NCI-H2196 treated with DMSO at 0.1 percent for 48 hours (cell line): Measurements from ENCODE around the gene EDC3.

ENCODE experiments used
- DNase-seq: peaks from one replicate; lab custom pipeline; 2025; ENCODE audit not compliant: unreplicated experiment; lab: John Stamatoyannopoulos, UW

The EDC3 gene

DNA sequence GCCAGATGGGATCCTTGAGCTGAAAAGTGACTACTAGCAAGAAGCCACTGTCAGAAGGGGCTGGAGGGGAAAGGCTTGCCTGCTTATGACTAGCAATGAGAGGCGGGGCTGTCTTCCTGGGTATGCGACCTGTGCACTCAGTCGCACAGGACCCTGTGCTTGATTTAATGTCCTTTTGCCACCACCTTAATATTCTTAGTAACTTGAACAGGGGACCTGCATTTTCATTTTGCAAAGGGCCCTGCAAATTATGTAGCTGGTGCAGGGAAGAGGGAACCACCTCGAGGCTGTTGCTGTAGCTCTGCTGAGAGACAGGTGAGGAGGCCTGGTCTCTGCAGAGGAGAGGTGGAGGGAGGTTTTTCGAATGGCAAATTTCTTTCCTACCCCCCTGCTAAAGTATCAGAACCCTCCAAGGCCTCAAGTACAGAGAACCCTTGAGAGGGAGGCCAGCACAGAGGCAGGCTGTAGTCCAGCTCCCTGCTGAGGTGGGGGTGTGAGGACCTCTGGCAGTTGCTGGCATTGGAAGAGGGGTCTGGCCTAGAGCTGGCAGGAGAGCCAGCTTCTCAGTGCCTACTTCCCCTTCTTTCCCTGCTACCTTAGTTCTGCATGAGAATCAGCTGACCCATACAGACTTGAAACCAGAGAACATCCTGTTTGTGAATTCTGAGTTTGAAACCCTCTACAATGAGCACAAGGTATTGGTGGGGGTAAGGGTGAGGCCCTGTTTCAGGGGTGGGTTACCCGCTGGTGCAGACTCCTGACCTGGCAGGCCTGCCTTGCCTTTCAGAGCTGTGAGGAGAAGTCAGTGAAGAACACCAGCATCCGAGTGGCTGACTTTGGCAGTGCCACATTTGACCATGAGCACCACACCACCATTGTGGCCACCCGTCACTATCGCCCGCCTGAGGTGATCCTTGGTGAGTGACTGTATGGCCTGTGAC lies 68.8 kb downstream of the EDC3 start:
- DNase-seq = no peak

DNA sequence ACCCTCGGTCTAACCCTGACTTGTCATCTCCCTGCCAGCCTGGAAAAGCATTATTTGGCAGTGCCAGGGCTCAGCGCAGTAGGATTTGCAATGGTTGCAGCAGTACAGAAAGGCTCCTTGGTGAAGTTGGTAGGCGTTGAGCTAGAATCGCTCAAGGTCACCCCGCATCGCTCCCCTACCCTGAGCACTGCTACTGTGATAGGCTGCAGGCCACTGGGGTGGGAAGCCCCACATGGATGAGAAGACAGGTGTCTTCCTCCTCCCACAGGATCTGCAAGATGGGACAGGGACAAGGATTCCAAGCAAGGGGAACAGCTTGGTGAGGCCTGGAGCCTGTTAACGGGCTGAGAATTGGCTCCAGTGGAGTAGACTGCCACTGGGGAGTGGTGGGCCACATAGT lies 69.5 kb downstream of the EDC3 start:
- DNase-seq = no peak

DNA sequence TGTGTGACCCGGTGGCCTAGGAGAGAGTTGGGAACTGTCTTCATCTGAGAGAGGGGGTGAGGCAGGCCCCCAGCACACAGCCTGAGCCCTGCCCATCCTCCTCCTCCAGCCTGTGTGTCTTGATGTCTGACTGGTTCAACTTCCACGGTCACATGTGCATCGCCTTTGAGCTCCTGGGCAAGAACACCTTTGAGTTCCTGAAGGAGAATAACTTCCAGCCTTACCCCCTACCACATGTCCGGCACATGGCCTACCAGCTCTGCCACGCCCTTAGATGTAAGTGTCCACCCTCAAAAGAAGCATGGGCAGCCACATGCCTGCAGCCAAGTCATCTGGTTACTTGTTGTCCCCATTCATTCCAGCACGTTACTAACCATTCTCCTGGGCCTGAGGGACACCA lies 70.1 kb downstream of the EDC3 start:
- DNase-seq = no peak

DNA sequence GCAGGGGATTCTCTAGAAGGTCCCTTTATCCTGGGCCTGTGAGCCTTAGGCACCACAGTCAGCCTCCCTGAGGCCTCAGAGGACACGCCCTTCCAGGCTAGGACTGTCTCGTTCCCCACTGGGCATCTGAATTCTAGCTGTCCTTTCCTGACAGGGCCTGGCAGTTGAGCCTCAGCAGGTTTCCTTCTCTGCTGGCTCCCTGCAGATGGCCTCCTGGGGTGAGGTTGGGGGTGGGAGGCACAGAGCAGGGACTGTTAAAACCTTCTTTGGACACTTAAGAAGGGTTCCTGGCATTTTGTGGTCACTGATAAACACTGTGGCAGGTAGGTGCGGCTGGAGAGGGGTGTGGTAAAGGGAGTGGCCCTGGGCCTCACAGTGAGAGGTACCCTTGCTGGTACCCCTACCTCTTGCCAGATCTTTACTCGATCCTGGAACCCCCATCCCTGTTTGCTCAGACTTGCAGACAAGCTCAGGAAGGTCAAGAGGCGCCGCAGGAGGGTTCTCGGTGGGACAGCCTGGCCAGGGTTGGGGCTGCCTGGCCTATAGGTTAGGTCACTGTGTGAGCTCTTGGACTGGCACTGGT lies 71.7 kb downstream of the EDC3 start:
- no peak for DNase-seq

DNA sequence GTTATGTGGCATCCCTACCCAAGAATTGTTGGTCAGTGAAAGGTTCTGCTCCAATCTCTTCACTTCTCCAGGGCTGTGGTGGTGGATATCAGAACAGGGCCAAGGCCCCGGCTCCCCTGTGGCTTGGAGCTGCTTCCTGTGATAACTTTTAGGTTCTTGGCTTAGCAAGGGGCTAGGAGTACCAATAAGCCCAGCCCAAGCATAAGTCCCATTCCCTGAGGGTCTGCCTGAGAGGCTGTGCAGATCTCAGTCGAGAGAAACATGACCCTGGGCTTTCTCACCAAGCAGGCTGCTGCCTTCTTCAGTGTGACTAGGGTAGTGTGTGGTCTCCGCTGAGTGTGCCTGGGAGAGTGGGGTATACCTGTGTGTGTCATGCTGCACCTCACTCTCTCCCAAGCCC lies 73.1 kb downstream of the EDC3 start:
- no peak for DNase-seq

DNA sequence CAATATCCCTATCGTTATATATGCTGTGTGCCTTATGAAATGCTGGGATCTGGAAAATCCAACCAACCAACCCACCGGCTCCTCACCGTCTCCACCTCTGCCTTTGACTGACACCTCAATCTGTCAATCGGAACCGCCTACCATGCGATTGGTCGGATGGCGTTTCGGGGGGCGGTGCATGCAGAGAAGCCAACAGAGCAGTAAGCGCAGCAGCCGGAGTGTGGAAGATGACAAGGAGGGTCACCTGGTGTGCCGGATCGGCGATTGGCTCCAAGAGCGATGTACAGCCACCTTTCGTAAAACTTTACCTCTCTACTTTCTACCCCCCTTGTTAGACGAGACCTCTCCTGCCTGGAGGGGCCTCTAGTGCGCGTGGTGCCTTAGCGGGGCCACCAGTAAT lies 73.9 kb downstream of the EDC3 start:
- DNase-seq = no peak

DNA sequence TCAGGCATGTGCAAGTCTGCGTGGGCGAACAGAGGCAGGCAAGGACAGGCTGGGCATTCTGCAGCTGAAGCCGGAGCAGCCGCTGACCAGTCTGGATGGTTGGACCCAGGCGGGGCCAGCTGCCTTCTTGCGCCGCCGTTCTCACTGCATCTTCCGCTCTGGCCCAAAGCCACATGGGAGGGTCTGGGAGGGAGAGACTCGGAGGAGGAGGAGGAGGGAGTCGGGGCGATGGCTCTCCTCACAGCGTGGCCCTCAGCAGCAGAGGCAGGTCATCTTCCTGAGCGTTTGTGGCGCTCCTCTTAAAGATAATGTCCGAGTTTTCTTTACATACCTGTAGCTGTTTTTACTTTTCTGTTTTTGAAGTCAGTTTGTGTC lies 74.3 kb downstream of the EDC3 start:
- no peak for DNase-seq

DNA sequence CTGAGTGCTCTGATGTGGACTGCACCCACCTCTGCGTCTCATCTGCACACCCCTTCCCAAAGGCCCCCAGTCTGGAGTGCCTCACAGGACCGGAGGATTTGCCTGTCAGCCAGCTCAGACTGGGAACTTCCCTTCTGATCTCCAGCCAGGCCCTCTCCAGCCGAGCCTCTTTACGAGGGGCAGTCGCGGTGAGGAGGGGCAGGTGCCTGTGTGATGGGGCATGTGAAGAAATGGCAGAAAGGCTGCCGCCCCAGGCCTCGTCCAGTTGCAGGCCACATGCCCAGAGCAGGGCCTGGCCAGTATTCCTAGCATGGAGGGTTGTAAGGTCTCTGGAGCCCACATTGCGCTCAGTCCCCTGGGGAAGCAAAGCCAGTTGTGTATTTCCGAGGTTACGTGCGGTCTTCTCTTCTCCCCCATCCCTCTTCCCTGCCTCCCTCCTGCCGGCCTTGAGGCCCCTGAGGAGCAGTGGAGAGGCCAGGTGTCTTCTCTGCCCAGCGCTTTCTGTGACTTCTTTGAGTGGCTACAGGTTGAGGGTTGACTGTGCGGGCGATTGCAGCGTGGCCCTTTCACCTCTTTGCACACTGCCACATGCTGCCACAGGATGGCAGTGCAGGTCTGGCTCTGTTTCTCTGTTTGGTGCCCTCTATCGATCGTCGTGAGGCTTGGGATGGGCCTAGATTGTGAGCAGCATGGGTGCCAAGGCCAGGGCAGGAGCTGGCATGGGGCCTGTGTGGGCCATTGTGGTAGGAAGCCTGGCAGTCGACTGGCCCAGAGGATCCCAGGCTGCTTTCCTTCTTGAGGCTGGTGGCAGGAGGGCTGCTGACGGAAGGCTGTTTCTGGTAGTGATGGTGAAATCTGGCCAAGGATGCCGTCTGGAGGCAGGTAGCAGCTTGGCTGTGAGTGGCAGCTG lies 74.9 kb downstream of the EDC3 start:
- DNase-seq = peak; percentile 45

DNA sequence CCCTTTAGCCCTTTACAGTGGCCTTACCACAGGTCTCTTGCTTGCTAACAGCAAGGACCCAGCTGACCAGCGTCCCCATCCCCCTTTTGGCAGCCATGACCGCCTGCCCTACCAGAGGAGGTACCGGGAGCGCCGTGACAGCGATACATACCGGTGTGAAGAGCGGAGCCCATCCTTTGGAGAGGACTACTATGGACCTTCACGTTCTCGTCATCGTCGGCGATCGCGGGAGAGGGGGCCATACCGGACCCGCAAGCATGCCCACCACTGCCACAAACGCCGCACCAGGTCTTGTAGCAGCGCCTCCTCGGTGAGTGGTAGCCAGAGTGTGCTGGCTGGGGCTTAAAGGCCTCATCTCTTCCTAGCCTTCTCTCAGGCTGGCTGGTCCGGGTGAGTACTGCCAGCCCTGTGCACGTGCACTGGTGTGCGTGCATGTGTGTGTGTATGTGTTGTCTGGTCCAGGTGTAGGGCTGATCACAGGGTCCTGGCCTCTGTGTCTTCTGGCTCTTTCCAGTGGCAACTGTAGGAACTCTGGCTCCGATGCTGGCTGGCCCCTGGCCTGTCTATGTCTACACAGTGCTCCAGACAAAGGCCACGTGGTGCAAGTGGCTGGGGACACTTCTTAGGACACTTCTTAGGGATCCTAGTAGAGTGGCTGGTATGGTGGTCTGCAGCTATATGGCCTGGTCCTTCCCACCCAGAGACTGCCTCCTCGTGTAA lies 75.7 kb downstream of the EDC3 start:
- DNase-seq = no peak

DNA sequence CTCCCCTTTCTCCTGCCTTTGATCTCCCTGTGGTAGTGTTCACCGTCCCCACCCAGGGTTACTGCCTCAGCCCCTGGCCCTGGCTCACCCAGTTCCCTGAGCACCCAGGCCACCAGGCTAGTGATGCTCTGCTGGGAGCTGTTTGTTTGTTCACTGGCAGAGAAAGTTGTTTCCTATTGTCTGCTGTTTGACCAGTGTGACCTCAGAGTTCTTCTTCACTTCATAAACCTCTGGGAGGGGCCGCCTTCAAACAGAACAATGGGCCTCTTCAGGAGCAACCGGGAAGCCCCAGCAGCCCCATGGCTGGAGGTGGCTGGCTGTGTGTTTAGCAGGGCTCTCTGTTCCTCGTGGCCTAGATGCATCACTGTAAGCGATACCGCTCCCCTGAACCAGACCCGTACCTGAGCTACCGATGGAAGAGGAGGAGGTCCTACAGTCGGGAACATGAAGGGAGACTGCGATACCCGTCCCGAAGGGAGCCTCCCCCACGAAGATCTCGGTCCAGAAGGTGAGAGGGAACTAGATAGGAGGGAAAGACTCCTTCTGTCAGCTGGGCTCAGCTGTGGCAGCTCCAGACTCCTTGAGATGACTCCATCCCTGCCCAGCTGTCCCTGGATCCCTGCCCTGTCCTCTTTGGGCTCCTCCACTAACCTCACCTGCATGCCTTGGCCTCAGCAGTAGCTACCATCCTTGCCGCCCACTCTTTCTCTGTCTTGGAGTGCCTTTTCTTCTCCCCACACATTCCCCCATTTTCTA lies 76.8 kb downstream of the EDC3 start:
- no peak for DNase-seq

DNA sequence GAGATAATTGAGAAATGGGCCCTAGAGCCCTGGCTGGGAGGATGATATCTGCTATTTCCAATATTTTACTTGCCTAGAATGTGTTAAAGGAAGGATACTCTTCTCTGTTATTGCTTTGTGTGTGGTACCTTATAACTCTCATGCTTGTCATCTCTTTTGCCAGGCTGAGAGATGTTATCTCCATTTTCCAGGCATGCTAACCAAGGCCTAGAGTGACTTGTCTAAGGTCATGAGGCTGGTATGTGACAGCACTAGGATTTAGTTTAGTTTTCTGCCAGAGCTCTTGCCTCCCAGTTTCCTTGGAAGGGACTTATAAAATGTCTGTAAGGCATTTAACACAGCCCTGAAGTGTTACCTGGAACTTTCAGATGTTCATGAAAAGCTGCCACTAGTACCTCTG lies 78.8 kb downstream of the EDC3 start:
- no peak for DNase-seq

DNA sequence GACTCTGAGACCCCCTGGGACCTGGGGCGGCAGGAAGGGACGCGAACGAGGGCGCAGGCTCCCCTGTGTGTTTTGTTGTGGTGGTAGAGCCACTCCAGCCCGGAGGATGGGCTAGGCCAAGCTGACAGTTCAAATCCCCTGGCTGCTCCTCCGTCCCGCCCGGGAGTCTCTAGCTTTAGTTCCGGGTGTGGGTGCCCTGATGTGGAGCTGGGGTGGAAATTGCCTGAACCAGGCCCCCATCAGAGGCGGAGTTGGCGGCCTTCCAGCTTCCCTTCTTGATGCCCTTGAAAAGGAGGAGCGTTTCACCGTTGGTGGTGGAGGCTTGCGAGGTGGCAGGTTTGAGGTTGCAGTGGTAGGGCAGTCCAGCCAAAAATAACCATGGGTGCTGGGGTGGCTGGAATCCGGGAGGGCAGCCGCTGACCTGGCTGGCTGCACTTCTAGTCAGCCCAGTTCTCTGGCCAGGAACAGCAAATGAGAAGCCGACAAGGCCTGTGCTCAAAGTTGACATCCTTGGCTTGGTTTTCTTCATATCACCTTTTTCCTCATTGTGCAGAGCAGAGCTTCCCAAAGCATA lies 79.4 kb downstream of the EDC3 start:
- no peak for DNase-seq

DNA sequence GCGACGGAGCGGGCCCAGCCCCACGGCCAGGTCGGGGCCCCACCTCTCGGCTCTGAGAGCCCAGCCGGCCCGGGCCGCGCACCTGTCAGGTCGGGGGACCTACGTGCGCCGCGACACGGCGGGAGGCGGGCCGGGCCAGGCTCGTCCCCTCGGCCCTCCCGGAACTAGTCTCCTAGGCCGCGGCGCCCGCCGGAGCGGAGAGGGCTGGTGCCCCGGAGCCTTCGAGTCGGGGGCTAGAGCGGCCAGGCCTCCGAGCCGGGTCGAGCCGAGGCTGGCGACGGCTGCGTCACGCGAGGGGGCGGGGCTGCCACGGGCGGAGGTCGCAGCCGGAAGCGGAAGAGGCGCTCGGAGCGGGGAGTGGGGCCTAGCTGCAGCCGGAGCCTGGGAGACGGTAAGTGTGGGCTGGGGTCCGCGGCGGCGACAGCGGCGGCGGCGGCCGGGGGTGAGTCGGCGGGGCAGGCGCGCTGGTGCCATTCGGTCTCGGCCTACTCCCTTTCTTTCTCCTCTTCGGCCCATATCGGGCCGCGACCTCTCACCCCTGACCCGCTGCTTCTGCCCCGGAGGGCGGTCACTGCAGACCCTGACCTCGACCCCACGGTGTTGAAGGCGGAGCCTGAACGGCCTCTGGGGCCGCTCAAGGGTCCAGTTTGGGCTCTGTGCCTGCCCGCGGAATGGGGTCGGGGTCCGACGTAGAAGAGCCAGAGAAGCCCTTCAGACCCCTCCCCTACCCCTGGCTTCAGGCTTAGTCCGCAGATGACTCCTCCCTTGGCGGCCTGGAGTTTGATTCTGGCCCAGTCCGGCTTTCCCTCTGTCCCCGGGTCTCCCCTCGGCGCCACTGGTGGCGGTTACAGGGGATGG lies 80.1 kb downstream of the EDC3 start, which contains the start of gene CLK3:
TSS of gene CLK3 (plus strand) at position 329 of the 858 bp plus-strand sequence. CDS start 3,361 bp downstream, outside the sequence.
- DNase-seq = peak; percentile 75

DNA sequence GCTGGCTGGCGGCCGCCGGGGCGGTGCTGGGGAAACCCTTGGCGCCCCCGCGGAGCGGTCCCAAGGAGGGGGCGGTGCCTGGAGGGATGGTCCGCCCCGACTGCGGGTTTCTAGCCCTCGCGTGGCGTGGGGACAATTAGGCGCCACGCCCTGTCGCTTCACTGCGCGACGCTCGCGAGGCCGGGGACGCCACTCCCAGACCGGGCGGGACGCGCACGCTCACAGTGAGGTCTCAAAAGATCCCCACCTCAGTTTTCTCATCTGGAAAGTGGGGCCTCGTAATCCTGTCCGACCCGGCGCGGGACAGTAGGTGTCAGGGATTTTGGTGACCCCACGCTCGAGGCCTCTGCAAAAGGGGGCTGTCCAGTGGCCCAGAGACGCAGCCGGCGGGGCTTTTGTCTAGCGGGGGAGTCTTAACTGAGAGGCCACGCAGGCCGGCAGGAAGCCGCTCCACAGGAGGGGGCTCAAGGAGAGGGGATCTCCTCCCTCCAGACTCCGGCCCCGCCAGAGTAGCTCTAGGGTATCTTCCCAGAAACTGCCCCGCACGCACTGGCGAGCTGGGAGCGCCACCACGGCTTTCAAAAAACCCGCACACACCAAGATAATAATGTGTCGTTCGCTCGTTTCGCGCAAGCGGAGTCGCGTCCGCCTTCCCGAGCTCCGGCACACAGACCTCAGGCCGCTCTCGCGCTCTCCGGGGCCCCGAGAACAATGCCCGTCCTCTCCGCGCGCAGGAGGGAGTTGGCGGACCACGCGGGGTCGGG lies 80.9 kb downstream of the EDC3 start:
- no peak for DNase-seq

DNA sequence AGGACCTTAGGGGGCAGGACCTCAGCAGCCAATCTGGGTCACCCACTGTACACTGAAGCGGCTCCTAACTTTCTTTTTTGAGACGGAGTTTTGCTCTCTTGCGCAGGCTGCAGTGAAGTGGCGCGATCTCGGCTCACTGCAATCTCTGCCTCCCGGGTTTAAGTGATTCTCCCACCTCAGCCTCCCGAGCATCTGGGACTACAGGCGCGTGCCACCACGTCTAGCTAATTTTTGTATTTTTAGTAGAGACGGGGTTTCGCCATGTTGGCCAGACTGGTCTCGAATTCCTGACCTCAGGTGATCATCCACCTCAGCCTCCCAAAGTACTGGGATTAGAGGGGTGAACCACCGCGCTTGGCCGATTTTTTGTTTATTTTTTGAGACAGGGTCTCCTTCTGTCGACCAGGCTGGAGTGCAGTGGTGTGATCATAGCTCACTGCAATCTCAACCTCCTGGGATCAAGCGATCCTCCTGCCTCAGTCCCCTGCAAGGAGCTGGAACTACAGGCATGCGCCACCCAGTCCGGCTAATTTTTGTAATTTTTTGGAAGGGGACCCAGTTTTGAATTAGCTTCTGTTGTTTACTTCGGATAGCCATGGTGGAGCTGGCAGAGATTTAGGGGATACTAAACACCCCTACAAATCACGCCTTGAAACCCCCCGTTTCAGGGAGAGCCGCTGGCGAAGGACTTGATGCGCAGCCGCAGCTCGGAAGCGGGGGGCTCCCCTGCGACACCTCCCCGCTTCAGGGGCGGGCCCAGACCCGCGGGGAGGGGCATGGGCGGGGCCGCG lies 81.7 kb downstream of the EDC3 start:
- no peak for DNase-seq

DNA sequence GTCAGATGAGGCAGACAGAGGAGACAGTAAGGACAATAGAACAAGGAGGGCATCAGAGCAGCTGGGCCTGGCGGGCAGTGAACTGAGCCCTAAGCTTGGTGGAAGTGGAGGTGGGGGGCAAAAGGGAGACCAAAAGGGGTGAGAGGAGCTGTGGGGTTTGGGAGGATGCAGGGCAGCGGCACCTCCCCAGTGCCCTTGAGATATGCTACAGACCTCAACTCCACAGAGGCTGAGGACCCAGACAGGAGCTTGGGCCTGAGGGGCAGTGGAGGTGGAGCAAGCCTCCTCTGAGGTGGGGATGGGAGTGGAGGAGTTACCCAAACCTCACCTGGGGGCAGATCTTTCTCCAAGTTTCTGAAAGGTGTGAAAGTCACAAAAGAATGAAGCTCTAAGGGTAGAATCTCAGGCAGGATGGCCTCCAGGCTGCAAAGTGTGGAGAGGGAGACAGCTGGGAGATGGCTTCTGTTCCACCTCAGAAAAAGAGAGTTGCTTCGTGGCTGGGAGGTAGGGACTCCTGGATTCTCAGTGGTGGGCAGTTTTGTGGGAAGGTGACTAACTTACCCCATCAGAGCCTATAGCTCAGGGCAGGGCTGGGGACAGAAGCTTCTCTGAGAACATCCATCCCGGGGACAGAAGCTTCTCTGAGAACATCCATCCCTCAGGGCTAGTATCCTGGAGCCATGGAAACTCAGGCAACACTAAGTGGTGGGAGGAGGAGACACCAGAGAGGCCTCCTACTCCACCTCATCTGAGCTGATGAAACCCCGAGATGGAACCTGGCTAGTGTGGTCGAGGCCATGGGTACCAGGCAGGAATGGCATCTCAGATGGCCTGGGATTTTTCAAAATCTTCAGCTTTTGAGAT lies 82.5 kb downstream of the EDC3 start:
- no peak for DNase-seq
